Measurements from ENCODE around the gene E2F8.

DNA sequence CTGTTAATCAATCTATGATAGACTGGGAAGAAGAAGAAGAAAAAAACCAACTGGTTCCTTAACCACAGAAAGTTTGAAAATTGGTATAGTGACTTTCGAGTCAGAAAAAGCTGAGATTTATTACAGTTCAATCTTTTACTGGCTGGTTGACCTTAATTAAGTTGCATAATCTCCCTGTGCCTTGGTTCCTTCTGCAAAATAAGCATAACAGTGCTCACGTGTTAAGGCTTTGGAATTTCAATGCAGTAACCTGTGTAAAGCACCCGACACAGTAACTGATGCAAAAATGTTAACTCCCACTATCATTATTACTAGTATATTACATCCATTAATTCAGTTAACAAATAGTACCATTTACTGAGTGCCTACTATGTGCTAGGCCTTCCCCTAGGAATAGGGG lies 22.6 kb upstream of the E2F8 start:
- TF ChIP-seq EZH2 (IDR thresholded peaks at IDR 0.05; ENCODE audit: borderline replicate concordance, insufficient read depth, low read depth, low read length, poor library complexity, severe bottlenecking) = no peak
- TF ChIP-seq, protein P1, sequence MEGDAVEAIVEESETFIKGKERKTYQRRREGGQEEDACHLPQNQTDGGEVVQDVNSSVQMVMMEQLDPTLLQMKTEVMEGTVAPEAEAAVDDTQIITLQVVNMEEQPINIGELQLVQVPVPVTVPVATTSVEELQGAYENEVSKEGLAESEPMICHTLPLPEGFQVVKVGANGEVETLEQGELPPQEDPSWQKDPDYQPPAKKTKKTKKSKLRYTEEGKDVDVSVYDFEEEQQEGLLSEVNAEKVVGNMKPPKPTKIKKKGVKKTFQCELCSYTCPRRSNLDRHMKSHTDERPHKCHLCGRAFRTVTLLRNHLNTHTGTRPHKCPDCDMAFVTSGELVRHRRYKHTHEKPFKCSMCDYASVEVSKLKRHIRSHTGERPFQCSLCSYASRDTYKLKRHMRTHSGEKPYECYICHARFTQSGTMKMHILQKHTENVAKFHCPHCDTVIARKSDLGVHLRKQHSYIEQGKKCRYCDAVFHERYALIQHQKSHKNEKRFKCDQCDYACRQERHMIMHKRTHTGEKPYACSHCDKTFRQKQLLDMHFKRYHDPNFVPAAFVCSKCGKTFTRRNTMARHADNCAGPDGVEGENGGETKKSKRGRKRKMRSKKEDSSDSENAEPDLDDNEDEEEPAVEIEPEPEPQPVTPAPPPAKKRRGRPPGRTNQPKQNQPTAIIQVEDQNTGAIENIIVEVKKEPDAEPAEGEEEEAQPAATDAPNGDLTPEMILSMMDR (IDR thresholded peaks at IDR 0.05) = no peak

All from B cell (primary cell).